ENCODE data around the gene APOBEC3C.
"Not testable (repeated sequence)": the region's sequence is repeated elsewhere in the genome, so short reads cannot be mapped to it uniquely, and the experiment has no call there.

The APOBEC3C gene

DNA sequence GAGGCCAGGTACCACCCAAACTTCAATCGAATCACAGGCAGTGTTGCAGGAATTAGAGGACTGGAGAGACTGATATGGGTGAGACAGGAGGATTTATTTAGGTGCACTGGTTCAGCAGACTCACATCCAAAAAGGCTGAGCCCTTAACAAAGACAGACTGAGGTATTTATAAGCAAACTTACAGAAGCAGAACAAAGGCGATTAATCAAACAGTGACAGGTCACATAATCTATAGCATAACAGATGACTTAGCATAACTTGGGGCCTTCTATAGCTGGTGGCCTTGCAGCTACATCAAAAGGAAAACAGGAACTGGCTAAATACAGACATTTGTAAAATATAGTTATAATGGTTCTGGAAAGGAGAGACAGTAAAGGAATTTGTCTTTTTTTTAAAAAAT lies 29.8 kb upstream of the APOBEC3C start:
- DNase-seq, result peak; percentile 12

DNA sequence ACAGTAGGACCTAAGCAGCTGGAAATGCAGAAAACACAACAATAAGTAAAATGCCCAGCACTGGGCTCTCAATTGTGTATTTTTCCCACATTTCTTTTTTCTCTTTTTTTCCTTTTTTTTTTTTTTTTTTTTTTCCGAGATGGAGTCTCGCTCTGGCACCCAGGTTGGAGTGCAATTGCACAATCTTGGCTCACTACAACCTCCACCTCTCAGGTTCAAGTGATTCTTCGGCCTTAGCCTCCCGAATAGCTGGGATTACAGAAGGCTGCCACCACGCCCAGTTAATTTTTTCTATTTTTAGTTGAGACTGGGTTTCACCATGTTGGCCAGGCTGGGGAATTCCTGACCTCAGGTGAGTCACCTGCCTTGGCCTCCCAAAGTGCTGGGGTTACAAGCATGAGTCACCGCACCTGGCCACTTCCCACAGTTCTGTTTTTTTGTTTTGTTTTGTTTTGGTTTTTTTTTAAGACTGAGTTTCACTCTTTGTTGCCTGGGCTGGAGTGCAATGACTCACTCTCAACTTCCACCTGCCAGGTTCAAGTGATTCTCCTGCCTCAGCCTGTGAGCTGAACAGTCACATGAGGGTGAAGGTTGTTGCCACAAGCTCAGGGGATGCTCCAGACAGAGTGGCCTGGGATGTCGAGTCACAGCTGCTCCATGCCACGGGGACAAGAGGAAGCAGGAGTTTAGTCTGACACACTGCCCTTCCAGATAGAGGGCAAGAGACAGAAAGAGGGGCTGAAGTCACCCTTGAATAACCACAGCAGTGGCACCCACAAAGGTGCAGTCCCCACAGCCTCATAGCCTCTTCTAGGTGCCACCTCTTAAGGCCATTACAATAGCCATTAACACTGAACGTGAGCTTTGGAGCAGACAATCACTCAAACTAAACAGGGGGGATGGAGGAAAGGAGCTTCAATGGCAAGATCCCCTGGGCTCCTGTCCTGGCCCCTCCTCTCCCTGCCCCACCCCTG lies 29.0 kb upstream of the APOBEC3C start:
- DNase-seq, result peak; percentile 77

DNA sequence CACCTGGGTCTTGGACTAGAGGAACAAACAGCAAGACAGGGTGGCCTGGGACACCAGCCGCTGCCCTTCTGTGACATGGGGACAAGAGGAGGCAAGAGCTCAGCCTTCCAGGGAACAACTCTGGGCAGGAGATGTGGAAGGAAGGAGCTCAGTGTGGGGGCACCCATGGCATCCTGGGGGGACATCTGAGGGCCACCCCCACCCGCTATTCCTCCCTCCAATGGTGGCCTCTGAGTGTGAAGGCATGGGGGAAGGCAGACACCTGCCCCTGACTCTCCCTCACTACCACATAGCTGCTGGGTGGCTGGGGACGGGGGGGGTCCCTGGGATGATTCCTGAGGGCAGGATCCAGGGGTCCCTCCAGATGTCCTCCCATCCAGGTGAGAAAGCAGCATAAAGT lies 27.4 kb upstream of the APOBEC3C start:
- DNase-seq, result no peak

DNA sequence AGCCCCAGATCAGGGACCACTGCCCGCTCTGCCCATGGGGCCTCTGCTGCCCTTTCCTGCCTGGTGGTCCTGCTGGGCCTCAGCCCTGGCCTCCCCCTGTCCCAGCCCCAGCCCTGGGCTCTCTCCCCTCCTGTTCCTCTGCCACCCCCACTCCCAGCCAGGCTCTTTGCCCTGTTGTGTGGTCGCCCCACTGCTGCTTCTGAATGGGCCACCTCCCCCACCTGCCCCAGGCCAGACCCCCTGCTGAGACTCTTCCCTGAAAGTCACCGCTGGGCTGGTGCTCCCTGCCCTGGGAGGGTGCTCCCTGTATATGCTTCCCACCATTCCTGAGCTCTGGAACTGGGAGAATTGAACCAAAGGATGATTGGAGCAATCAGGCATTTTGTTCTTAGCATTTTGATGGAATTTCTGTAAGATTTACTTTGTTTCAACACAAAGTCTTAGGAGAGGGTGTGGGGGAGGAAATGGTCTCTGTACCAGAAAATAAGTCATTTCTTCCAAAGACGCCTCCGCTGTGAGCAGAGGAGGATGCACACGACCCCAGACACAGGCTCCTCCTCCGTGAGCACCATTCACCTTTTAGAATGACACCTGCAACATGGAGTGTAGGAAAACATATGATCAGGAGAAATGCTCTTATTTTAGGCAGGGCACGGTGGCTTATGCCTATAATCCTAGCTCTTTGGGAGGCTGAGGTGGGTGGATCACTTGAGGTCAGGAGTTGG lies 26.7 kb upstream of the APOBEC3C start:
- no peak for DNase-seq

DNA sequence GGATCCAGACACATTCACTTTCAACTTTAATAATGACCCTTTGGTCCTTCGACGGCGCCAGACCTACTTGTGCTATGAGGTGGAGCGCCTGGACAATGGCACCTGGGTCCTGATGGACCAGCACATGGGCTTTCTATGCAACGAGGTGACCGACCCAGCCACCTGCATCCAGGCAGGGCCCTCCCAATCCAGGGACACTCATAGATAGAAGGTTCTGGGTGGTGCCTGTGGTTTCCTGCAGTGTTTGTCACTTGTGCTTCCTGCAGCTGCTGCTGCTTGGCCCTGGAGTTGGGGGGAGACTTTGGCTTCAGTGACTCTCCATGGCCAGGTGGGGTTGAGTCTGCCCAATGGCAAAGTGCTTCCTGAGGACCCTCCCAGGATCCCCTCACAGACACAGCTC lies 24.6 kb upstream of the APOBEC3C start:
- DNase-seq, result no peak

DNA sequence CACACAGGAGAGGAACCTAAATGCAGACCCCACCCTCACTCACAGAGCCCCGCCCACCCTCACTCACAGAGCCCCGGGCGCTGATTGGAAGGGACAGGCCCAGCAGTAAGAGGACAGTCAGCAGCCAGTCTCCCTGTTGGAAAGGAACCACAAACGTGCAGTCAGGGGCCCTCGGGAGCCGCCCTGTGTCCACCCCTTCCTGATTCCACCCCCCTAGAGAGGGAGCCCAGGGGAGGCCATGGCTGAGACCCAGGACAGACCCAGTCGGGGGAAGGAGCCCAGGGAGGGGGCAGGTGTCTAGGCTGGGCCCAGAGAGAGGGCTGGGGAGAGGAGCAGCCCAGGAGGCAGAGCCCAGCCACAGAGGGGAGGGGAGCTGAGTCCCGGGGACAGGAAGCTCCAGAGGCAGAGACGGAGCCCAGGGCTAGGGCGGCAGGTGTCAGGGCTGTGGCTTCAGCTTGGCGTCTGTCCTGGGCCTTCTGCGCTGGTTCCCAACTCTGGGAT lies 21.1 kb upstream of the APOBEC3C start:
- DNase-seq, result peak; percentile 29

DNA sequence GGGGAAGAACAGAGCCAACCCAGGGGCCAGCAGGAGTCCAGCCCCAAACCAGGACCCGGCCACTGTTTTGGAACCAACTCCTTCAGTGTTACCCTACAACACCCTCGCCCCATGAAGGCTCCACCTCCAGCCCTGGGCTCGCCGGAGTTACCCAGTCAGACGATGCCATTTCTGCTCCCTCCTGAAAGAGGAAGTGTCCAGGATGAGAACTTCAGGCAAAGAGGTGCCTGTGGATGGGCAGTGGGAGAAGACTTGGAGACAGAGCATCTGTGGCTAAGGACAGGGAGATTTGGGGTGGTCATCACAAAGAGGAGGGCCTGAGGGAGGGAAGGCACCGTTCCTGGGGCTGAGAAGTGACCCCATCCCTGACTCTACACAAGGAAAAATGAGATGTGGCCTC lies 18.0 kb upstream of the APOBEC3C start:
- no peak for DNase-seq

DNA sequence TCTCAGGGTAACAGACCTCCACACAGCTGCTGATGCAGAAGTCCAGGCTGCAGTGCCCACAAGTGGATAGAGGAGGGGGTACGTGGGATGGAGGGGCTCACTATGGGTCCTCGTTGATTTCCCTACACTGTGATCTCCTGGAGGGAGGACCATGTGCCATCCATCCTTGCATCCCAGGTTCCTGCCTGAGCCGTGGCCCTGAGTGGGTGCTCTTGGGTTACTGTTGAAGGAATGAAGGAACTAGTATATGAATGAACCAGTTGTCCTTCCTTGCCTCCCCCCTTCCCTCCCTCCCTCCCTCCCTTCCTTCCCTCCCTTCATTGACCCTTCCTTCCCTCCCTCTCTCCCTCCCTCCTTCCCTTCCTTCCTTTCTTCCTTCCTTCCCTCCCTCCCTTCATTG lies 16.5 kb upstream of the APOBEC3C start:
- no peak for DNase-seq

DNA sequence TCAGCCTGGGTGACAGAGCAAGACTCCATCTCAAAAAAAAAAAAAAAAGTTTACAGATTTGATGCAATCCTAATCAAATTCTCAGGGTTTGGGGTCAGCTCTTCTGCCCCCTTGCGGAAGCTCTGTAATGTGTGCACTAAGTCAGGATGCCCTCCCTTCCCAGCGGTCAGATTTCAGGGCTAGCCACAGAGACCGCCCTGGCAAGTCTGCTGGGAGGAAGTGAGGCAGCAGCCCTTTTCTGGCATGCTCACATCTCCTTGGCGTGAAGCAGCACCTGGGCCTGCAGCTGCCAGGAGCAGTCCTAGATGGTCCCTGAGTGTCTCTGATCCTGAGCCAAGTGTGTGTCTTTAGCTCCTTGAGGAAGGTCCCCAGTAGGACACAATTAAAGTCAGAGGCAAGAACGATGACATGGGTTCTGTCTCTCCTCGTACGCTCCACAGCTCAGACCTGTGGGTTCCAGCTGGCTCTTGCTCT lies 10.9 kb upstream of the APOBEC3C start:
- peak; percentile 64 for DNase-seq

DNA sequence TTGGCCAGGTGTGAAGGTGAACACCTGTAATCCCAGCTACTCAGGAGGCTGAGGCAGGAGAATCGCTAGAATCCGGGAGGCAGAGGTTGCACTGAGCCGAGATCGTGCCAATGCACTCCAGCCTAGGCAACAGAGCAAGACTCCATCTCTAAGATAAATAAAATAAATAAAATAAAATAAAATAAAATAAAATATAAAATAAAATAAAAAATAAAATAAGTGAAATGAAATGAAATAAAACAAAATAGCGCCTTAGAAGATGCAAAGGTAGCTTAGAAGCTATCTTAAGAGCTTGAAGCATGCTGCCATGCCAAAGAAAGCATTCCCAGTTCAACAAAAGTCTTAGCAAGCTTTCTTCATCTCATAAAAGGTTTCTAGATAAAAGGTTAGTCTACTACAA lies 6.9 kb upstream of the APOBEC3C start:
- DNase-seq, result no peak

DNA sequence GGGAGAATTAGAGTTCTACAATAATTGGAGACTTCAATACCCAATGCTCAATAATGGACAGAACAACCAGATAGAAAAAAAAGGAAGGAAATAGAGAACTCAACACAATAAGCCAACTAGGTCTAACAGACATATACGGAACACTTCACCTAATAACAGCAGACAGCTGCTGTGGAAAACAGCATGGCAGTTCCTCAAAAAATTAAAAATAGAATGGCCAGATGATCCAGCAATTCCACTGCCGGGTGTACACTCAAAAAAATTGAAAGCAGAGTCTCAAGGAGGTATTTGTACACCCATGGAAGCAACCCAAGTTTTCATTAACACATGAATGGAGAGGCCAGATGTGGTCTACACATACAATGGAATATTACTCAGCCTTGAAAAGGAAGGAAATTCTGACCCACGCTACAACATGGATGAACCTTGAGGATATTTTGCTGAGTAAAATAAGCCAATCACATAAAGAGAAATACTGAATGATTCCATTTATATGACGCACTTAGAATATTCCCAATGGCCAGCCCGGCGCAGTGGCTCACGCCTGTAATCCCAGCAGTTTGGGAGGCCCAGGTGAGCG lies 5.7 kb upstream of the APOBEC3C start:
- not testable (repeated sequence) for DNase-seq

DNA sequence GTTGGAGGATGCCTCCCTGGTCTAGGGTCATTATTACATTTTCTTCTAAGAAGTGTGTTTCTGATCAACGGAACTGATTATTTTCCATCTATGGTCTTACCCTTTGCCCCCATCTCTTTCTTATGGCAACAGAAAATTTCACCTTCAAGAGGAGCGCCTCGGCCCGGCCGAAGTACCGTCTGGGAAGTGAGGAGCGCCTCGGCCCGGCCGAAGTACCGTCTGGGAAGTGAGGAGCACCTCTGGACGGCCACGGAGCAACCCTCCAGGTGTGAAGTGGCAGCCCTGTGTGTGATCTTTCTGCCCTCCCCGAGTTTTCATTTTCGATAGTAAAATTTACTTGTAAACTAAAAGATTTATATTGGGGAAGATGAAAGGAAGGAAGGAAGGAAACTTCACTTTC lies 3.1 kb upstream of the APOBEC3C start:
- no peak for DNase-seq

DNA sequence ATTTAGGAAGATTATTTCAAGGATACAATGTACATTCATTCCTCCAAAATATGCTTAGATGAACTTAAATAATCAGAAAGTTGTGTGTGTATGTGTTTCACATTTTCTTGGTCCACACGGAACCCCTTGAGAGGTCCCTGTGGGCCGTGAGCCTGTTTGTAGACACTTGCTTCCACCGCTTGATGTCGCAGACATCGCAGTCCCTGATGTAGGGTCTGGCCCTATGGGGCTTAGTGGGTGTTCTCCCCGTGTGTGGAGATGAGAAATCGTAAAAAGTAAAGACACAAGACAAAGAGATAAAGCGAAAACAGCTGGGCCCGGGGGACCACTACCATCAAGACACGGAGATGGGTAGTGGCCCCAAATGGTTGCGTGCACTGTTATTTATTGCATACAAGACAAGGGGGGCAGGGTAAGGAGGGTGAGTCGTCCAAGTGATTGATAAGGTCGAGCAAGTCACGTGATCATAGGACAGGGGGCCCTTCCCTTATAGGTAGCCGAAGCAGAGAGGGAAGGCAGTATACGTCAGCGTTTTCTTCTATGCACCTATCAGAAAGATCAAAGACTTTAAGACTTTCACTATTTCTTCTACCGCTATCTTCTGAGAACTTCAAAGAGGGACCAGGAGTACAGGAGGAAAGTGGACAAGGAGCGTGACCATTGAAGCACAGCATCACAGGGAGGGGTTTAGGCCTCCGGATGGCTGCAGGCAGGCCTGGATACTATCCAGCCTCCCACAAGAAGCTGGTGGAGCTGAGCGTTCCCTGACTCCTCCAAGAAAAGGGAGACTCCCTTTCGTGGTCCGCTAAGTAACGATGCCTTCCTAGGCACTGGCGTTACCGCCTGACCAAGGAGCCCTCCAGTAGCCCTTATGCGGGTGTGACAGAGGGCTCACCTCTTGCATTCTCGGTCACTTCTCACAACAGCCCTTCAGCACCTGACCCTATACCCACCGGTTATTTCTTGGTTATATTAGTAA lies 1.2 kb upstream of the APOBEC3C start:
- DNase-seq, result no peak

DNA sequence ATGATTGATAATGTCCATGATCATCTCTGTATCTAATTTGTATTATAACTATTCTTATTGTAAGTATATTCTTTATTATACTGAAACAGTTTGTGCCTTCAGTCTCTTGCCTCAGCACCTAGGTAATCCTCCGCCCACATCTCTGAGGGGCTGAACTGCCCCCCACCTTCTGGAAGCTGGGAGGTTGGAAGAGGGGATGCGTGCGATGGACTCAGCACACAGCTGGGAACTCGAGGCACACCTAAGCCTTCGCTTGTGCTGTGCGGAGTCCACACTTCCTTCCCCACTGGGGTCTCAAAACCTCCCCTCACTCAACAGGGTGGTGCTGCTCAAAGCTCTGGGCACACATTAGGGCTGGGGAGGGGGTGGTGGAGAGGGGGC lies 506 bp upstream of the APOBEC3C start:
- DNase-seq, result not testable (repeated sequence)

DNA sequence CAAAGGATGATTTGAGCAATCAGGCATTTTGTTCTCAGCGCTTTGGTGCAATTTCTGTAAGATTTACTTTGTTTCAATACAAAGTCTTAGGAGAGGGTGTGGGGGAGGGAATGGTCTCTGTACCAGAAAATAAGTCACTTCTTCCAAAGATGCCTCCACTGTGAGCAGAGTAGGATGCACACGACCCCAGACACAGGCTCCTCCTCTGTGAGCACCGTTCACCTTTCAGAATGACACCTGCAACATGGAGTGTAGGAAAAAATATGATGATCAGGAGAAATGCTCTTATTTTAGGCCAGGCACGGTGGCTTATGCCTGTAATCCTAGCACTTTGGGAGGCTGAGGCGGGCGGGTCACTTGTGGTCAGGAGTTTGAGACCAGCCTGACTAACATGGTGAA lies 665 bp downstream of the APOBEC3C start:
- not testable (repeated sequence) for DNase-seq

DNA sequence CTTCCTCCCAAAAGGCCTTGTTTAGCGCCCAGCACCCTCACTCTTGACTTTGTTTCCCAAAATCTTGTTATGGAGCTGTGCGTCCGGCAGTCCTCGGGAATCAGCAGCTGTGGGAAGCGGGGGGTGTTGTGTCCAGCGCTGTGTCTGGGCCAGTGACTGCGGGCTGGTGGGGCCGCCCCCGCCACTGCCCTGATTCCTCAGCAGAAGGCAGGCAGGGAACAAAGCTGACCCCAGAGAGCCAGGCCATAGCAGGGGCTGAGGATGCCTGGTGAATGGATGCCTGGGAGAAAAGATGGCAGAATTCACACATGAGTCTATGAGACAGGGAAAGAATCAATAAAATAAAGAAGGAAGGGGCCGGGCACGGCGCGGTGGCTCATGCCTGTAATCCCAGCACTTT lies 2.5 kb downstream of the APOBEC3C start:
- DNase-seq, result no peak

DNA sequence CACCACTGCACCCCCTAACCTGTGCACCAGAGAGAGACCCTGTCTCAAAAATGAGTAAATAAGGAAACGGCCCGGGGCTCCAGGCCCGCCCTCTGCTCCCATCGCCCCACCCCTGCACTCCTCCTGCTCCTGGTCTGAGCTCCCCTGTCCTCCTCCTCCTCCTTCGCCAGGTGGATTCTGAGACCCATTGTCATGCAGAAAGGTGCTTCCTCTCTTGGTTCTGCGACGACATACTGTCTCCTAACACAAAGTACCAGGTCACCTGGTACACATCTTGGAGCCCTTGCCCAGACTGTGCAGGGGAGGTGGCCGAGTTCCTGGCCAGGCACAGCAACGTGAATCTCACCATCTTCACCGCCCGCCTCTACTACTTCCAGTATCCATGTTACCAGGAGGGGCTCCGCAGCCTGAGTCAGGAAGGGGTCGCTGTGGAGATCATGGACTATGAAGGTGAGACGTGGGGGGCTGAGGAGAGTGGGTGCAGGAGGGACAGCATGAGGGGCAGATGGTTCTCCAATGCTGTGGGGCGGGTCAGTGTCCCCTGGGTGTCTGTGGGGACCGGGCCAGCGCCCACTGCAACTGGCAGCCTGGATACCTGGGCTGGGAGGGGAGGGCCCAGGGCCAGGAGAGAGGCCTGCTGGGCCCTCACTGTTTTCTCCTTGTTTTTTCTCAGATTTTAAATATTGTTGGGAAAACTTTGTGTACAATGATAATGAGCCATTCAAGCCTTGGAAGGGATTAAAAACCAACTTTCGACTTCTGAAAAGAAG lies 3.7 kb downstream of the APOBEC3C start:
- DNase-seq, result no peak

DNA sequence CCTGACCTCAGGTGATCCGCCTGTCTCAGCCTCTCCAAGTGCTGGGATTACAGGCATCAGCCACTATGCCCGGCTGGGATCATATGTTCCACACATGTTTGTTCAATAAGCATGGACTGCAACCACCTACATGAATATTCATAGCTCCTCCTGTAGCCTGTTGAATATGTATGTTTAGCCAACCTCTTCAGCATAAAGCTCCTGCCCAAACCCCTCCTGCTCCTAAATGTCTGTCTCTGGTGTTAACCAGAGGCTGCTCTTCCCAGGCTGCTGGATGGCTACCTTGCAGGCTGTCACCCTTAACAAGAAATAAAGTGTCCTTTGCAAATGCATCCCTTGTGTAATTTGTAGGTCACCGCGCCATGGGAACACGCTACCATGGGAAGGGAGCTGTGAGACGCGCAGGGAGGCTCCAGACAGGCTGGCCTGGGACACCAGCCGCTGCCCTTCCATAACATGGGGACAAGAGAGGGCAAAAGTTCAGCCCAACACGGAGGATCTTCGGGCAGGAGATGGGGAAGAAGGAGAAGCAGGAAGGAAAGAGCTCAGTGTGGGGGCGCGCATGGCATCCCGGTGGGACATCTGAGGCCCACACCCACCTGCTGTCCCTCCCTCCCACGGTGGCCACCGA lies 6.1 kb downstream of the APOBEC3C start:
- not testable (repeated sequence) for DNase-seq

DNA sequence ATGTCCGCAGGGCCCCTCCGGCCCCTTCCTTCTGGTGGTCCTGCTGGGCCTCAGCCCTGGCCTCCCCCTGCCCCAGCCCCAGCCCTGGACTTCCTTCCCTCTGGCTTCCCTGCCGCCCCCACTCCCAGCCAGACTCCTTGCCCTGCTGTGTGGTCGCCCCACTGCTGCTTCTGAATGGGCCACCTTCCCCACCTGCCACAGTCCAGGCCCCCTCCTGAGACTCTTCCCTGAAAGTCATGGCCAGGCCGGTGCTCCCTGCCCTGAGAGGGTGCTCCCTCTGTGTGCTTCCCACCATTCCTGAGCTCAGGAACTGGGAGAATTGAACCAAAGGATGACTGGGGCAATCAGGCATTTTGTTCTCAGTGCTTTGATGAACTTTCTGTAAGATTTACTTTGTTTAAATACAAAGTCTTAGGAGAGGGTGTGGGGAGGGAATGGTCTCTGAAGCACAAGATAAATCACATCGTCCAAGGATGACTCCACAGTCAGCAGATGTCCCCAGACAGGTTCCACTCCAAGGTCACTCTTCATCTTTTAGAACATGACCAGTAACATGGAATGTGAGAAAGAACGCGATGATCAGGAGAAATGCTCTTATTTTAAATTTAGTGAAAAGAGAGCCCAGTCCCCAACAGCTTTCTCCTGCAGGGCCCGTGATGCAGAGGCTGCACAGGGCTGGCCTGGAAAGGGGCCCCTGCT lies 7.6 kb downstream of the APOBEC3C start:
- DNase-seq, result no peak
